HEK293 (cell line): ENCODE results near the gene PIK3R2.

Experiments
- CTCF ChIA-PET: fragments of 350-600 bp; formaldehyde crosslinking; extraction: SDS; loops from one replicate; lab custom pipeline; 2021; ENCODE audit warnings: antibody characterized with exemption; lab: Yijun Ruan, JAX
- POLR2A ChIA-PET: fragments of 300-600 bp; formaldehyde crosslinking; extraction: SDS; loops from one replicate; lab custom pipeline; 2020; ENCODE audit warnings: antibody characterized with exemption, inconsistent platforms; lab: Yijun Ruan, JAX
- H3K27ac ChIP-seq: fragments of 200-500 bp; sonication (Bioruptor generic); 2 replicates; pipeline ENCODE4 v1.5.1; 2014; ENCODE audit warnings: low read depth, low read length, control low read depth, inconsistent platforms; ENCODE audit errors: extremely low read depth
- H3K36me3 ChIP-seq, 2 experiments: fragments of 200-500 bp in 1 of 2; sonication (Bioruptor generic) in 1 of 2; 1 replicate in 1 of 2; 2 replicates in 1 of 2; pipeline ENCODE4 v1.5.1; 2014 to 2017; ENCODE audit warnings: inconsistent platforms in 2 of 2, low read length in 2 of 2; ENCODE audit not compliant: control insufficient read depth in 2 of 2, insufficient read depth in 1 of 2
- H3K4me1 ChIP-seq: fragments of 200-500 bp; sonication (Bioruptor generic); 2 replicates; pipeline ENCODE4 v1.5.1; 2014; ENCODE audit warnings: mild to moderate bottlenecking, low read length, inconsistent platforms; ENCODE audit not compliant: control insufficient read depth, insufficient read depth
- H3K4me3 ChIP-seq: 2 replicates; pipeline ENCODE4 v1.5.1; 2011; ENCODE audit warnings: low read depth, mild to moderate bottlenecking, control low read depth, low read length, moderate library complexity
- H3K9me3 ChIP-seq: fragments of 200-500 bp; sonication (Bioruptor generic); 2 replicates; pipeline ENCODE4 v1.5.1; 2014; ENCODE audit warnings: low read depth, low read length, inconsistent platforms; ENCODE audit not compliant: control insufficient read depth, insufficient read depth
- BCL11A ChIP-seq: fragments of 450-650 bp; formaldehyde crosslinking; IDR thresholded peaks from 2 replicates; pipeline ENCODE4 v1.5.1; 2016; ENCODE audit warnings: low read depth, missing biosample characterization, missing genetic modification characterization
- IKZF3 ChIP-seq: fragments of 450-650 bp; IDR thresholded peaks from 2 replicates; pipeline ENCODE4 v1.5.0; 2018; ENCODE audit warnings: missing biosample characterization, mild to moderate bottlenecking, missing genetic modification characterization, moderate library complexity
- KLF10 ChIP-seq: fragments of 450-650 bp; IDR thresholded peaks from 2 replicates; pipeline ENCODE4 v1.5.1; 2018; ENCODE audit warnings: missing biosample characterization, mild to moderate bottlenecking, missing genetic modification characterization
- PRDM1 ChIP-seq: fragments of 450-650 bp; formaldehyde crosslinking; IDR thresholded peaks from 2 replicates; pipeline ENCODE4; 2016; ENCODE audit warnings: missing biosample characterization, missing genetic modification characterization
- TSHZ1 ChIP-seq: fragments of 450-650 bp; formaldehyde crosslinking; IDR thresholded peaks from 2 replicates; pipeline ENCODE4 v1.5.1; 2016; ENCODE audit warnings: missing biosample characterization, missing genetic modification characterization, borderline replicate concordance
- ZBTB11 ChIP-seq: fragments of 450-650 bp; formaldehyde crosslinking; conservative IDR thresholded peaks from 2 replicates; pipeline ENCODE4 v1.5.1; 2016; ENCODE audit warnings: low read depth, missing biosample characterization, missing genetic modification characterization
- ZNF132 ChIP-seq: fragments of 450-650 bp; formaldehyde crosslinking; IDR thresholded peaks from 2 replicates; pipeline ENCODE4 v1.5.1; 2017; ENCODE audit warnings: missing biosample characterization, missing genetic modification characterization, borderline replicate concordance
- ZNF202 ChIP-seq: fragments of 450-650 bp; formaldehyde crosslinking; IDR thresholded peaks from 2 replicates; pipeline ENCODE4 v1.5.1; 2016; ENCODE audit warnings: missing biosample characterization, missing genetic modification characterization, borderline replicate concordance
- ZNF221 ChIP-seq: fragments of 450-650 bp; formaldehyde crosslinking; IDR thresholded peaks from 2 replicates; pipeline ENCODE4 v1.5.1; 2017; ENCODE audit warnings: missing biosample characterization, missing genetic modification characterization, borderline replicate concordance
- ZNF433 ChIP-seq: fragments of 450-650 bp; formaldehyde crosslinking; IDR thresholded peaks from 2 replicates; pipeline ENCODE4 v1.5.1; 2016; ENCODE audit warnings: missing biosample characterization, missing genetic modification characterization, low read depth
- ZNF501 ChIP-seq: fragments of 450-650 bp; formaldehyde crosslinking; IDR thresholded peaks from 2 replicates; pipeline ENCODE4 v1.5.1; 2016; ENCODE audit warnings: missing biosample characterization, missing genetic modification characterization
- ZNF558 ChIP-seq: fragments of 450-650 bp; formaldehyde crosslinking; IDR thresholded peaks from 2 replicates; pipeline ENCODE4 v1.5.1; 2016; ENCODE audit warnings: missing biosample characterization, missing genetic modification characterization
- ZNF623 ChIP-seq: fragments of 450-650 bp; formaldehyde crosslinking; IDR thresholded peaks from 2 replicates; pipeline ENCODE4 v1.5.1; 2016; ENCODE audit warnings: missing biosample characterization, missing genetic modification characterization
- ZNF768 ChIP-seq: fragments of 450-650 bp; formaldehyde crosslinking; IDR thresholded peaks from 2 replicates; pipeline ENCODE4 v1.5.1; 2018; ENCODE audit warnings: missing biosample characterization, mild to moderate bottlenecking, missing genetic modification characterization
- ZNF777 ChIP-seq: fragments of 450-650 bp; formaldehyde crosslinking; IDR thresholded peaks from 2 replicates; pipeline ENCODE4 v1.5.1; 2017; ENCODE audit warnings: missing biosample characterization, missing genetic modification characterization, borderline replicate concordance
- ZNF791 ChIP-seq: fragments of 450-650 bp; formaldehyde crosslinking; IDR thresholded peaks from 2 replicates; pipeline ENCODE4 v1.5.1; 2016; ENCODE audit warnings: missing biosample characterization, missing genetic modification characterization
- ZNF843 ChIP-seq: fragments of 450-650 bp; formaldehyde crosslinking; IDR thresholded peaks from 2 replicates; pipeline ENCODE4 v1.5.1; 2016; ENCODE audit warnings: missing biosample characterization, missing genetic modification characterization
- TF ChIP-seq, protein P1 (sequence below): fragments of 450-650 bp; formaldehyde crosslinking; IDR thresholded peaks from 2 replicates; pipeline ENCODE4 v1.5.1; 2016; ENCODE audit warnings: missing biosample characterization, missing genetic modification characterization
- TF ChIP-seq, protein P2 (sequence below): fragments of 450-650 bp; formaldehyde crosslinking; IDR thresholded peaks from 2 replicates; pipeline ENCODE4 v1.5.1; 2016; ENCODE audit warnings: missing biosample characterization, missing genetic modification characterization

PIK3R2 gene

DNA sequence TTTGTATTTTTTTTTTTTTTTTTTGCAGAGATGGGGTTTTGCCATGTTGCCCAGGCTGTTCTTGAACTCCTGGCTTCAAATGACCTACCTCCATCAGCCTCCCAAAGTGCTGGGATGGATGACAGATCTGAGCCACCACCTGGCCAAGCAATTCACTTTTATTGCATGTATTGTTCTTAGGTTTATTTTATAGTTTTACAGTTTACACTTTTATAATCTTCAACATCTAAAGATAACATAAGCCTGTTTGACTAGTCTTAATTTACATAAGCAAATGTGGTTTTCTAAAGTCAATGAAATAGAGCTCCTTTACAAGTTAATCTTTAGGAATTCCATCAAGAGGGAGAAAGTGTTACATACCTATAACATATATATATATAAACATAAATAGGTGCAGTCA lies 30.6 kb downstream of the PIK3R2 start (continued):
- TF ChIP-seq, protein P1, sequence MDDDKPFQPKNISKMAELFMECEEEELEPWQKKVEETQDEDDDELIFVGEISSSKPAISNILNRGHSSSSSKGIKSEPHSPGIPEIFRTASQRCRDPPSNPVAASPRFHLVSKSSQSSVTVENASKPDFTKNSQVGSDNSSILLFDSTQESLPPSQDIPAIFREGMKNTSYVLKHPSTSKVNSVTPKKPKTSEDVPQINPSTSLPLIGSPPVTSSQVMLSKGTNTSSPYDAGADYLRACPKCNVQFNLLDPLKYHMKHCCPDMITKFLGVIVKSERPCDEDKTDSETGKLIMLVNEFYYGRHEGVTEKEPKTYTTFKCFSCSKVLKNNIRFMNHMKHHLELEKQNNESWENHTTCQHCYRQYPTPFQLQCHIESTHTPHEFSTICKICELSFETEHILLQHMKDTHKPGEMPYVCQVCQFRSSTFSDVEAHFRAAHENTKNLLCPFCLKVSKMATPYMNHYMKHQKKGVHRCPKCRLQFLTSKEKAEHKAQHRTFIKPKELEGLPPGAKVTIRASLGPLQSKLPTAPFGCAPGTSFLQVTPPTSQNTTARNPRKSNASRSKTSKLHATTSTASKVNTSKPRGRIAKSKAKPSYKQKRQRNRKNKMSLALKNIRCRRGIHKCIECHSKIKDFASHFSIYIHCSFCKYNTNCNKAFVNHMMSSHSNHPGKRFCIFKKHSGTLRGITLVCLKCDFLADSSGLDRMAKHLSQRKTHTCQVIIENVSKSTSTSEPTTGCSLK (tag by site-specific recombination), result no peak
- TF ChIP-seq ZBTB11, result no peak

DNA sequence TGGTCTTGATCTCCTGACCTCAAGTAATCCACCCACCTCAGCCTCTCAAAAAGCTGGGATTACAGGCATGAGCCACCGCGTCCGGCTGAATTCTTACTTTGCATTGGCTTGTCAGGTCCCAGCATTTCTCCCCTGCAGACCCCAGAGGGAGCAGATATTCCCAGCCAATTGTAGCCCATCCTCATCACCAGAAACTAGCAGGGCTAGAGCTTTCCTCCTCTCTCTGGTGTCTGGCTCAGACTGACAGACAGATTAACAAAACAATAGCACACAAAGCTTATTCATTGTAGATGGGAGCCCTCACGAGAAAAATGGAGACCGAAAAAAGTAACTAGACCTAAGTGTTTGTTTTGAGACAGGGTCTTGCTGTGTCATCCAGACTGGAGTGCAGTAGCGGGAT lies 32.6 kb downstream of the PIK3R2 start:
- Histone ChIP-seq H3K27ac (no peak overlapping the region), H3K4me3 (no peak overlapping the region), H3K4me1 (no peaks in the 10 kb centered on the region)
- POLR2A ChIA-PET, result no interaction called here
- TF ChIP-seq TSHZ1 (tag by site-specific recombination) (no peak), ZNF777 (tag by site-specific recombination) (no peak), ZNF202 (tag by site-specific recombination) (no peak), ZNF433 (no peak), ZNF623 (tag by site-specific recombination) (no peak), ZNF501 (tag by site-specific recombination) (no peak), KLF10 (no peak), ZNF558 (tag by site-specific recombination) (no peak), ZNF221 (no peak), ZNF768 (tag by site-specific recombination) (no peak), ZNF132 (tag by site-specific recombination) (no peak), ZNF843 (tag by site-specific recombination) (no peak), IKZF3 (tag by site-specific recombination) (no peak), PRDM1 (no peak), ZNF791 (tag by site-specific recombination) (no peak), BCL11A (no peak)
- TF ChIP-seq, protein P2, sequence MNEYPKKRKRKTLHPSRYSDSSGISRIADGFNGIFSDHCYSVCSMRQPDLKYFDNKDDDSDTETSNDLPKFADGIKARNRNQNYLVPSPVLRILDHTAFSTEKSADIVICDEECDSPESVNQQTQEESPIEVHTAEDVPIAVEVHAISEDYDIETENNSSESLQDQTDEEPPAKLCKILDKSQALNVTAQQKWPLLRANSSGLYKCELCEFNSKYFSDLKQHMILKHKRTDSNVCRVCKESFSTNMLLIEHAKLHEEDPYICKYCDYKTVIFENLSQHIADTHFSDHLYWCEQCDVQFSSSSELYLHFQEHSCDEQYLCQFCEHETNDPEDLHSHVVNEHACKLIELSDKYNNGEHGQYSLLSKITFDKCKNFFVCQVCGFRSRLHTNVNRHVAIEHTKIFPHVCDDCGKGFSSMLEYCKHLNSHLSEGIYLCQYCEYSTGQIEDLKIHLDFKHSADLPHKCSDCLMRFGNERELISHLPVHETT (tag by site-specific recombination), result no peak
- TF ChIP-seq, all 188 proteins: peak for 0
- CTCF ChIA-PET, result interaction anchor here (0.6 to 1.2 kb wide), 3 partner anchors 9 to 126 kb away, joined by 3 read pairs; no protein-coding TSS in a partner anchor
- H3K36me3 ChIP-seq, result no peaks in the 10 kb centered on the region
- H3K9me3 ChIP-seq, result no peaks in the 10 kb centered on the region
